Keratinocyte (primary cell): ENCODE results near the gene KMT2B. TPM values are rescaled to one million over a fixed set of nuclear protein-coding genes. Genes with fewer than 3 reads are reported as not detected.

Experiments used
- DNase-seq: peaks from one replicate; pipeline ENCODE4 v3.0.0-alpha.2; 2011; ENCODE audit warnings: low read depth, missing footprints, low spot score
- FAIRE-seq: peaks from 2 replicates; lab custom pipeline; 2011; peaks lifted over from hg19 to GRCh38; lab: Jason Lieb, UNC
- H2AFZ ChIP-seq: 2 replicates; pipeline ENCODE4 v1.6.0; 2012; ENCODE audit warnings: low read length, control low read depth, inconsistent platforms; ENCODE audit not compliant: control insufficient read depth
- H3K27ac ChIP-seq: 2 replicates; pipeline ENCODE4 v1.5.1; 2011; ENCODE audit warnings: low read length; ENCODE audit not compliant: control insufficient read depth, insufficient read depth
- H3K27me3 ChIP-seq: 3 replicates; pipeline ENCODE4 v1.6.0; 2011; ENCODE audit warnings: low read length; ENCODE audit not compliant: control insufficient read depth, insufficient read depth; ENCODE audit errors: extremely low read depth
- H3K36me3 ChIP-seq, 2 experiments: 2 replicates in 1 of 2; 3 replicates in 1 of 2; pipeline ENCODE4 v1.5.1; 2011; ENCODE audit warnings: low read length in 2 of 2, mild to moderate bottlenecking in 1 of 2; ENCODE audit not compliant: control insufficient read depth in 2 of 2, insufficient read depth in 2 of 2; ENCODE audit errors: extremely low read depth in 1 of 2
- H3K4me1 ChIP-seq: 3 replicates; pipeline ENCODE4 v1.5.1; 2011; ENCODE audit warnings: low read length; ENCODE audit not compliant: control insufficient read depth, insufficient read depth; ENCODE audit errors: extremely low read depth
- H3K4me2 ChIP-seq: 3 replicates; pipeline ENCODE4 v1.6.0; 2011; ENCODE audit warnings: low read depth, low read length; ENCODE audit not compliant: control insufficient read depth, insufficient read depth; ENCODE audit errors: extremely low read depth
- H3K4me3 ChIP-seq, 3 experiments: fragments of 200-600 bp in 1 of 3; sonication (generic) in 1 of 3; 2 replicates in 2 of 3; 3 replicates in 1 of 3; pipeline ENCODE4 v1.5.1; 2011 to 2016; ENCODE audit warnings: low read length in 3 of 3, mild to moderate bottlenecking in 3 of 3, control low read depth in 2 of 3, inconsistent platforms in 1 of 3, low read depth in 1 of 3, mixed read lengths in 1 of 3, mixed run types in 1 of 3, moderate library complexity in 1 of 3; ENCODE audit not compliant: control insufficient read depth in 2 of 3, insufficient read depth in 2 of 3; ENCODE audit errors: extremely low read depth in 1 of 3
- H3K79me2 ChIP-seq: 2 replicates; pipeline ENCODE4 v1.6.0; 2012; ENCODE audit warnings: low read length; ENCODE audit not compliant: control insufficient read depth, insufficient read depth
- H3K9ac ChIP-seq: 3 replicates; pipeline ENCODE4 v1.6.0; 2011; ENCODE audit warnings: low read length; ENCODE audit not compliant: control insufficient read depth, insufficient read depth; ENCODE audit errors: extremely low read depth
- H3K9me1 ChIP-seq: 3 replicates; pipeline ENCODE4 v1.6.0; 2011; ENCODE audit warnings: low read length; ENCODE audit not compliant: control insufficient read depth, insufficient read depth; ENCODE audit errors: extremely low read depth
- H3K9me3 ChIP-seq: 2 replicates; pipeline ENCODE4 v1.5.1; 2012; ENCODE audit warnings: low read depth, low read length; ENCODE audit not compliant: control insufficient read depth
- H4K20me1 ChIP-seq: 3 replicates; pipeline ENCODE4 v1.6.0; 2011; ENCODE audit warnings: low read length; ENCODE audit not compliant: control insufficient read depth, insufficient read depth; ENCODE audit errors: extremely low read depth
- EZH2 ChIP-seq: IDR thresholded peaks from one replicate; pipeline ENCODE4 v1.6.1; 2012; ENCODE audit warnings: inconsistent platforms, mild to moderate bottlenecking, low read length, moderate library complexity
- dilution Hi-C: fragments of 300-500 bp; cut with MboI; formaldehyde crosslinking; loops from one replicate; pipeline ENCODE4 v1.7.0; 2020; ENCODE audit warnings: low sequenced_read_pairs; ENCODE audit not compliant: extremely low pct_ligation_motif_present
- polyA plus RNA-seq, 5 experiments: library from polyadenylated mRNA; depleted of rRNA in 3 of 5; stranded (reverse) in 3 of 5; stranded (forward) in 1 of 5; unstranded in 1 of 5; fragments of >200 nt; gene quantifications; 1 replicate in 1 of 5; 2 replicates in 3 of 5; 3 replicates in 1 of 5; pipeline versions ENCODE4 v1.2.1 to v1.2.3, GENCODE V29; 2011 to 2012; ENCODE audit warnings: missing spikeins in 2 of 5, low read depth in 1 of 5, low replicate concordance in 1 of 5
- TF ChIP-seq, protein P1 (sequence below), 3 experiments: IDR thresholded peaks in 1 of 3; conservative IDR thresholded peaks in 1 of 3; optimal IDR thresholded peaks in 1 of 3; 2 replicates in 2 of 3; 3 replicates in 1 of 3; pipeline versions ENCODE3 to v1.5.1; 2011; ENCODE audit warnings: low read length in 3 of 3, mild to moderate bottlenecking in 3 of 3, moderate library complexity in 2 of 3, control low read depth in 1 of 3, inconsistent platforms in 1 of 3; ENCODE audit not compliant: insufficient read depth in 2 of 3; ENCODE audit errors: extremely low read depth in 1 of 3

The KMT2B gene
- polyA plus RNA-seq, 1 donor (not counting 4 experiments of a cell fraction or from before 2014, with no cell fraction given), result 7.7 TPM

- Histone ChIP-seq H3K27me3 (no peaks in the 10 kb centered on the region), H3K36me3 (peaks cover 42 to 45% of the 10 kb centered on the region in 2 experiments), H3K4me2 (no peak overlapping the region), H3K9me3 (no peaks in the 10 kb centered on the region), H3K79me2 (peaks cover 47% of the 10 kb centered on the region), H2AFZ (no peak overlapping the region), H3K4me1 (peaks cover 14% of the 10 kb centered on the region), H3K9ac (no peak overlapping the region), H3K4me3 (no peak overlapping the region), H4K20me1 (peaks cover 4% of the 10 kb centered on the region), H3K27ac (no peak overlapping the region), H3K9me1 (no peaks in the 10 kb centered on the region)
- FAIRE-seq (no peak), DNase-seq (no peak)
- no peak for TF ChIP-seq EZH2
- TF ChIP-seq, protein P1, sequence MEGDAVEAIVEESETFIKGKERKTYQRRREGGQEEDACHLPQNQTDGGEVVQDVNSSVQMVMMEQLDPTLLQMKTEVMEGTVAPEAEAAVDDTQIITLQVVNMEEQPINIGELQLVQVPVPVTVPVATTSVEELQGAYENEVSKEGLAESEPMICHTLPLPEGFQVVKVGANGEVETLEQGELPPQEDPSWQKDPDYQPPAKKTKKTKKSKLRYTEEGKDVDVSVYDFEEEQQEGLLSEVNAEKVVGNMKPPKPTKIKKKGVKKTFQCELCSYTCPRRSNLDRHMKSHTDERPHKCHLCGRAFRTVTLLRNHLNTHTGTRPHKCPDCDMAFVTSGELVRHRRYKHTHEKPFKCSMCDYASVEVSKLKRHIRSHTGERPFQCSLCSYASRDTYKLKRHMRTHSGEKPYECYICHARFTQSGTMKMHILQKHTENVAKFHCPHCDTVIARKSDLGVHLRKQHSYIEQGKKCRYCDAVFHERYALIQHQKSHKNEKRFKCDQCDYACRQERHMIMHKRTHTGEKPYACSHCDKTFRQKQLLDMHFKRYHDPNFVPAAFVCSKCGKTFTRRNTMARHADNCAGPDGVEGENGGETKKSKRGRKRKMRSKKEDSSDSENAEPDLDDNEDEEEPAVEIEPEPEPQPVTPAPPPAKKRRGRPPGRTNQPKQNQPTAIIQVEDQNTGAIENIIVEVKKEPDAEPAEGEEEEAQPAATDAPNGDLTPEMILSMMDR (optimal IDR thresholded peaks at IDR 0.05 in 1 of 3, IDR thresholded peaks at IDR 0.05 in 1 of 3, conservative IDR thresholded peaks at IDR 0.05 in 1 of 3; ENCODE audit: extremely low read depth in 1 of 3, insufficient read depth in 2 of 3, low read length in 3 of 3), result no peak
- dilution Hi-C loops, result no loop called here
Observed at GRCh38 chr19:35721374-35721773, 3.6 kb downstream of the KMT2B start.

DNA sequence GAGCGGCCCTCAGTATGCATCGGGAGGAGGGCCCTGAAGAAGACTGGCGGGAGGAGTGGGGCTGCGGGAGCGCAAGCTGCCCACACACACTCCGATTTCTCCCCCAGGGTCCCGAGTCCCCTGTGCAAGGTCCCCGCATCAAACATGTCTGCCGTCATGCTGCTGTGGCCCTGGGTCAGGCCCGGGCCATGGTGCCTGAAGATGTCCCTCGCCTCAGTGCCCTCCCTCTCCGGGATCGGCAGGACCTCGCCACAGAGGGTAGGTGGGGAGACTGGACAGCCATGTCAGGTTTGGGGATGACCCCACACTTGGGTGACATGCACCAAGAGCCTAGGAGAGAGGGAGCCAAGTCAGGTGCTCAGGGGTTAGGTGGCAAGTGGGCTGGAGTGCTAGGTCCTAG, 4.7 kb downstream of the KMT2B start:
- Histone ChIP-seq H3K9ac (no peak overlapping the region), H2AFZ (no peak overlapping the region), H3K4me3 (no peak overlapping the region), H3K4me1 (peaks cover 8% of the 10 kb centered on the region), H3K36me3 (peaks cover 46 to 49% of the 10 kb centered on the region in 2 experiments), H3K79me2 (peaks cover 47% of the 10 kb centered on the region), H3K4me2 (no peak overlapping the region), H3K27me3 (no peaks in the 10 kb centered on the region), H4K20me1 (peaks cover 4% of the 10 kb centered on the region), H3K9me3 (no peaks in the 10 kb centered on the region), H3K9me1 (no peaks in the 10 kb centered on the region), H3K27ac (no peak overlapping the region)
- DNase-seq, result no peak
- dilution Hi-C loops, result no loop called here
- FAIRE-seq, result no peak
- TF ChIP-seq, protein P1 (optimal IDR thresholded peaks at IDR 0.05 in 1 of 3, IDR thresholded peaks at IDR 0.05 in 1 of 3, conservative IDR thresholded peaks at IDR 0.05 in 1 of 3; ENCODE audit: extremely low read depth in 1 of 3, insufficient read depth in 2 of 3, low read length in 3 of 3), result no peak
